LoVo (cell line): ENCODE data around the gene TRAF7.

Experiments used
- DNase-seq: peaks from one replicate; pipeline ENCODE4 v3.0.0-alpha.2; 2016; ENCODE audit warnings: low spot score

The TRAF7 gene

DNA sequence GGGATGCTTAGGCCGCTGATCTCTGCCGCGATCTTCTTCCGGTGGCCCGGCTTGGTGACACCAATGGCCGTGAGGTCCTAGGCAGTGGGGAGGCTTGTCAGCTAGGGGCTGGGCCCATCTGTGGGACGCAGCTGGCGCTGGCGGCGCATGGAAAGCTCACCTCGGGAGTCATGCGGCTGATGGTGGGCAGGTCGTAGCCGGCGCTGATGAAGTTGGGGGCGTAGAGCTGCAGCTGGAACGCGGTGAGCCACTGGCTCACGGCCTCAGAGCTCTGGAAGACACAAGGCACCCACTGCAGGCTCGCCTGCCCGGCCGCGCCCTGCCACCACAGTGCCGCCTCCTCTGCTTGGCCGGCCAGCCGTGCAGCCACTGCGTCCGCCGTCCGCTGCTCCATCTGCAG is 28.1 kb downstream of the TRAF7 start:
- no peak for DNase-seq

DNA sequence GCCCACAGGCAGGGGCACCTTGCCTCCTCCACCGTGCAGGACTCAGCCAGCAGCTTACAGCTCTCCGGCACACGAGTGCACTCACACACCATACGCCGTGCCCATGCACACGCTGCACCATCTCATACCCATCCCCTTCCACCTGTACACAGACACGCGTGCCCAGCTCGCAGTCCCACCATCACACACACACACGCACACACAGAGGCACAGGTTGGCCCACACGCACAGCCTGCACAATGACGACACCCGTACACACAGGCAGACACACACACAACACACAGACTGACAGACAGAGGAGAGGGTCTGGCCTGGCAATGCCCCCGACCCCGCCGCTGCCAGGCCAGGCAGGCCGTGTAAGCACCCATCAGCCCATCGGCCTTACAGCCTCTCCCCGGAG is 28.8 kb downstream of the TRAF7 start:
- DNase-seq: no peak

DNA sequence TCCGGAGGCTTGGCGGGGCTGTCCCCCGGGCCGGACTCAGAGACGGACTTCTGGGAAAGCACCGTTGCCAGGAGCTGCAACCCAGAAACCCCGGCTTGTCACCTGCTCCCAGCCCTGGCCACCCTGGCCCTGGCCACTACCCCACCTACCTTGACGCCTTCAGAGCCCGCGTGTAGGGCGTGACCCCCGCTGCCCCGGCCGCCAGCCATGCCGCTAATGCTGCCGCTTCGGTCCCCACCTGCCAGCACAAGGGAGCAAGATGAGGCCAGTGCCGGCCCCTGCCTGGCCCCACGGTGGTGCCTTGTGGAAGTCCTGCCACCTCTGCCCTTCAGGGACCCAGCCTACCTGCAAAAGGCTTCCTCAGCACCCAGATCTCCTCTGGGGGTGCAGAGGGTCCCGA is 29.4 kb downstream of the TRAF7 start:
- DNase-seq: no peak

DNA sequence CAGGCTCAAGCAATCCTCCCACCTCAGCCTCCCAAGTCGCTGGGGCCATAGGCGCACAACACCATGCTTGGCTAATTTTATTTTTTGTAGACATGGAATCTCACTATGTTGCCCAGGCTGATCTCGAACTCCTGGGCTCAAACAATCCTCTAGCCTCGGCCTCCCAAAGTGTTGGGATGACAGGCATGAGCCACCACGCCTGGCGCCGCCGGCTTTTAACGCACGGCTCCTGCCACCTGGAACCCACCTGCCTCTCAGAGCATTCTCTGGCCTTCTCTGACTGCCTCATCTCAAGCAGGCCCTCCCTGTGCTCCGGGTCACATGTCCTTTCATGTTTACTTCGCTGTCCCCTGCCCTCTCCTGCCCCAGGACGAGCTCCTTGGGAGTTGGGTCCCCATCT is 30.5 kb downstream of the TRAF7 start:
- no peak for DNase-seq

DNA sequence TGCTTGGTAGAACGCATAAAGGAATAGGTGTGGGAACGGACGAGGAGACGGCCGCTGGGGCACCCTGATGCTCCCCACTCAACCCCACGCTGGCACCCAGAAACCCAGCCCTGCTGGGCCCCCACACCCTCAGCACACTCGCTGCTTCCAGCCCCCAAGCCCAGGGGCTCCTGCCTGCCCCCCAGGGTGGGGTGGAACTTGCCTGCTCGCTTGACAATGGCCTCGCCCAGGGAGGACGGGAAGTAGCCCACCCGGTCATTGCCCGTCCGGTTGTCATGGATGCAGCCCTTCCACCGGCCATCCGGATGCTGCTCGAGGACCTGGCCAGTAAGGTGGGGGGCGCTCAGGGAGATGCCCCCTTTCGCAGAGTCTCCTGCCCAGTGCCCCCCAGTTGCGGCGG is 30.9 kb downstream of the TRAF7 start:
- DNase-seq: no peak

DNA sequence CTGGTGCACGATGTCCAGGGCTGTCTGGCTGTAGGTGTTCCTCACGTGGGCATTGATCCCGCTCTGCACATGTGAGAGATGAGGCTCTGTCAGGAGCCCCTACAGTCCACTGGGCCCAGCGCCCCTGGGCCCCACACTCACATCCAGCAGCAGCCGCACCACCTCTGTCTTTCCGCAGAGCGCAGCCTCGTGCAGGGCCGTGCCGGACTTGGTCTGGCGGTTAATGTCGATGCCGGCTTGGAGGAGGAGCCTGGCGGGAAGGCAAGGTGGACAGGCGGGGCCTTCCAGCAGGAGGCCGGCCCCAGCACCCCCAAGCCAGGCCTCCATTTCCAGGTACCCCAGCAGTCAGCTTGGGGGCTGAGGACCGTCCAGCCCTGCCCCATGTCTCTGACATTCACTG is 31.6 kb downstream of the TRAF7 start:
- DNase-seq: no peak

DNA sequence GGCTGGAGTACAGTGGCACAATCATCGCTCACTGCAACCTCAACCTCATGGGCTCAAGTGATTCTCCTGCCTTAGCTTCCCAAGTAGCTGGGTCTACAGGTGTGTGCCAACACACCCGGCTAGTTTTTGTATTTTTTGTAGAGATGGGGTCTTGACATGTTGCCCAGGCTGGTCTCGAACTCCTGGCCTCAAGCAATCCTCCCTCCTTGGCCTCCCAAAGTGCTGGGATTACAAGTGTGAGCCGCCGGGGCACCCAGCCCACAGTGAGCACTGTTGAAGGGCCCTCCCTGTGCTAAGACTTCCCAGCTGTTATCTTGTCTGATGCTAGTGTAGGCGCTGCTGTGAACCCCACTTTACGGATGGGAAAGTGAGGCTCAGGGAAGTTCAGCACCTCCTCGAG is 32.8 kb downstream of the TRAF7 start:
- no peak for DNase-seq

DNA sequence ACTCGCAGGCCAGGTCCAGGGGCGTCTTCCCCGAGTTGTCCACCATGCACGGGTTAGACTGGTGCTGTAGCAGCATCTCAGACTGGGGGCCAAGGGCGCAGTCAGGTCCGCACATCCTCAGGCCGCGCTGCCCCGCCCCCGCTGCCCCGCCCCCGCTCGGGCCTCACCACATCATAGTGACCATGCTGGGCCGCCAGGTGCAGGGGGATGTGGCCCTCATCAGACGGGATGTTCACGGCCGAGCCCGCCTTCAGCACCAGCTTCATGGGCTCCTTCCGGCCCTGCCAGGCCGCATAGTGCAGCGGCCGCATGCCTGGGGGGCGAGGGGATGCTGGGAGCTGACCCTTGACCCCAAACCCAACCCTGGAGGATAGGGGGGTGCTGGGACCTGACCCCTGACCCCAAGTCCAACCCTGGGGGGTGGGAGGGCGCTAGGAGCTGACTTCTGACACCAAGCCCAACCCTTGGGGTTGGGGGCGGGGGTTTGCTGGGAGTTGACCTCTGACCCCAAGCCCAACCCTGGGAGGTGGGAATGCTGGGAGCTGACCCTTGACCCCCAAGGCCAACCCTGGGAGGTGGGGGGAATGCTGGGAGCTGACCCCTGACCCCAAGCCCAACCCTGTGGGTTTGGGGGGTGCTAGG is 33.8 kb downstream of the TRAF7 start:
- no peak for DNase-seq

DNA sequence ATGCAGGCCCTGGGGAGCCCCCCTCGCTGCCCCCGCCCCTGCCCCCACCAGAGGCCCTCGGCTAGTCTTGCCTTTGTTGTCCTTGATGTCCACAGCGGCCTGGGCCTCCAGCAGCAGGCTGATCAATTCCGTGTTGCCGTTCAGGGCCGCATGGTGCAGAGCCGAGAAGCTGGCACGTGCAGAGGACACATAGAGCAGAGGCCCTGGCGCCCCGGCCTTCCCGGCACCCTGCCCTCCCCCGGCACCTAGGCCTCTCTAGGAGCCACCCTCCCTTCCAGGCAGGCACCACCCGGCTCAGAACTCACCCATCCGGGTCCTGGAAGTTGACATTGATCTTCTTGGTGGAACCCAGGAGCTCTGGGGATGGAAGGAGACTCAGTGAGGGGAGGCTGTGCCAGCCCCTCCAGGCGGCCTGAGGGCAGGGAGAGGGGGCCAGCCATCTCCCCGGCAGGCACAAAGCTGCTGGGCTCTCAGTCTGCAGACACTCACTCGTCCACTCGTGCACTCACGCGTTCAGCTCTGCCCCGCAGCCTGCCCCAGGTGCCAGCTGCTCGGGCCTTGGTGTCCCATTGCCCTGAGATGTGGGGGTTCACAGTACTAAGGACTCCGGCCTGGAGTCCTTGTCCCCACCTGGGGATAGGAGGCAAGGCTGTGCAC is 34.5 kb downstream of the TRAF7 start:
- no peak for DNase-seq

DNA sequence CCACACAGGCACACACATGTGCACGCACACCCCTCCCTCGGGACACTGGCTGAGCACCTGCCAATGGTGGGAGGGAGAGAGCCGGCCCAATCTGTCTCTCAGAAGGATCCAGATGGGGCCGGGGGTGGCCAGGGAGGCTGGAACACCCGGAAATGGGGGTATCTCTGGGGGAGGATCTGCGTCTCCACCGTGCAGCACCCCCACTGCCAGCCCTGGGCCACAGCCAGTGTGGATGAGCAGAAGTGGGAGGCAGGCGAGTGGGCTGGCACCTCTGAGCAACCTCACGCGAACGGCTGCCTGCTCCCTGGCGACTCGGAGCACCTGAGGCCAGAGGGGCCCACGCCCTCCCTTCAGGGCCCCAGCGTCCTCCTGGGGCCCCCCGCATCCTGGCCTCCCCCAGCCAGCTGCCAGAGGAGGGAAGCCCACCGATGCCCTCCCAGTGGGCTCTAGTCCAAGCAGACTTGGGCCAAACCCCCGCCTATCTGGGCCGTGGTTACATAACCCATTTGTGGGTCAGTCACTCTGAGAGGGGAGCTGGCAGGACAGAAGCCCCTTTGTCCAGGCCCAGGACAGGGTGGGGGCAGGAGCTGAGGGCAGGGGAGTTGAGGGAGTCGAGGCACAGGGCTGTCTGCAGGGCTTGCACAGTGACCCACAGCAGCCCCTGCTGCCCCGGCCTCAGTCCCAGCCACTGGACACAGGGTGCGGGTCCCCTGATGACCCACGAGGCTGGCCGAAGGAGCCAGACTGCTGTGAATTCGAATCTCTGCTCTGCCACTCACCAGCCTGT is 35.3 kb downstream of the TRAF7 start:
- no peak for DNase-seq

DNA sequence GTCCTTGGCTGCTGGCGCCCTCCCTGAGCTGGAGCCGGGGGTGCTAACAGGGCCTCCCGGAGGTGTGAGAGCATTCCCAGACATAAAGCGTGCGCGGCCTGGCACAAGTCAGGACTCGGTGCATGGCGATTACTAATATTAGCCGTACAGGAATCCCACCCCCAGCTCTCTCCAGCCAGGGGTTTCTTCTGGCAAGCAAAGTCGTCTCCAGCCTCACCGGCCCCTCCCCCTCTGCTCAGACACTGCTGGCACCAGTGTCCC is 35.8 kb downstream of the TRAF7 start:
- no peak for DNase-seq

DNA sequence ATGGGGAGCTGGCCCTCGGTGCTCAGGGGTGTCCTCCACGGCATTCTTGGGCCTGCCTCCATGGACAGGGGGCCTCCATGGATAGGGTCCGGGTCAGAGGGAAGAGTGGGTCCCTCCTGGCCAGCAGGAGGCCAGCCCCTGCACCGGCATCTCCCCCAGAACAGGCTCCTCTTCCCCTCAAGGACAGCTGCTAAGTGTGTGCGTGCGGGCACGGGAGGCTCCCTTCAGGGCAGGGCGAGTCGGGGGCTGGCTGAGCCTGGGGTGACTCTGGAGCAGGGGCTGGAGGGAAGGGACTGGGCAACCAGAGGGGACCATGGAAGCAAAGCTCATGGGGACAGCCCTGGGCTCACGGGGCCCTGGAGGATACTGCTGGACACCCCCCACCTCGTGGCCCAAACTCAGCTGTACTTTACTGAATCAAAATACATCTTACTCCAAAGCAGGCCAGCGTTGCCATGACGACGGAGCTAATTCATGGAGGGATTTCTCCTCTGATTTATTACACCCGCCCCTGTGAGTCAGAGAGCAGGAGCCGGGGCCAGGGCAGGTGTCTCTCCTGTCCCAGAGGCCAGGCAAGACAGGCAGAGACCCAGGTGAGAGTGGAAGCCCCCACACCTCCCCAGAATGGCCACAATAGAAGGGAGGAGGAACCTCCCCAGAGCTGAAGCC is 38.7 kb downstream of the TRAF7 start:
- no peak for DNase-seq

DNA sequence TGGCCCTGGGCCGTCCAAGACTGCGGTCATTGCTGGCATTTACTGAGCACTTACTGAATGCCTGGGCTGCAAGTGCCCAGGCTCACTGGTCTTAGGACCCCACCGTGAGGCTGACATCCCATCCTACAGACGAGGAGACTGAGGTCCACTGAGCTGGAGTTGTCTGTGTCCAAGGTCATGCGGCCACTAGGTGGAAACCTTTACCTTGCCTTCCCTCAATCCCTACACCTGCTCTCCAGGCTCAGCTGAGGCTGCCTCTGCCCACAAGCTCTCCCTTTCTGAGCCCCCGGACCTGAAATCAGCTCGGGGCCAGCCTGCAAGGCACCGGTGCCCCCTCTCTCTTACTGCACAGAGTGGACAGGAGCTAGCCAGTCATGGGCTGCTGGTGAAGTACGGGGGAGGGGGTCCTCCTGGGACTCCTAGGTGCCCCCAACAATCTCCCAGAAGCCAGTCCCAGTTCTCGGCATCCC is 39.3 kb downstream of the TRAF7 start:
- DNase-seq: peak; percentile 62

DNA sequence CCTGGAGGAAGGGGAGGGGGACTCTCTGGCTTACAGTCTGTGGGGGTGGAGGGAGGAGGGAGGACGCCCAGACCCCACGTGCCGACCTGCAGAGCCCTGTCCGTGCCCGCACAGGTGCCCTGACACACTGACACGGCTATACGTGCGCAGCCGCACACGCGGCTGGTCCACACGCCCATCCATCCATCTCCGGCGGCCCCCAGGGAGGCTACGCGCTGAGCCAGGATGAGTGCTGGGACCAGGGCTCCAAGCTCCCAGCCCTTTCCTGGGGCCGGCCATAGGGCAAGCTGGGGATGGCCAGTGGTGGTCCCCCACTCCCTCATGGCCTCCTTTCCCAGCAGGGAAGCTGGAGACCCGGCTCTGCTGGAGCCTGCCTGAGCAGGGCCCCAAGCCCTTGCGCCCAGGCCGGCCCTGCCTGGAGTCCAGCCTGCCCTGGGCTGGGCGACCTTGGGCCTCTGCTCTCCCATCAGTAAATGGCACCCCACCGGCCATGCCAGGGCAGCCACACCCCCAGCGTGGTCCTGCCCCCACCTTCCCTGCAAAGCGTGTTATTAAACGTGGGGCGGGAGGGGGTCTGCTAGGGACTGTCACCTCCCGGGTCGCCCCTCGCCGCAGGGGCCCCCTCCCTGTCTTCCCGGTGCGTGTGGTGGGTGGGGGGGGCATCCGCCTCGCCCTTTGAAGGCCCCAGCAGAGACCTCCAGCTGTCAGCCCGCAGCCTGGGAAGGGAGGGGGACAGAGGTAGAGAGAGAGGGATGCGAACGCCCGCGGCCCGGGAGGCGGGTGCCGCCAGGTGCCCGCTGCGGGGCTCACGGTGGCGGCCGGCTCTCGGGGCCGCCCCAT is 40.0 kb downstream of the TRAF7 start:
- no peak for DNase-seq

DNA sequence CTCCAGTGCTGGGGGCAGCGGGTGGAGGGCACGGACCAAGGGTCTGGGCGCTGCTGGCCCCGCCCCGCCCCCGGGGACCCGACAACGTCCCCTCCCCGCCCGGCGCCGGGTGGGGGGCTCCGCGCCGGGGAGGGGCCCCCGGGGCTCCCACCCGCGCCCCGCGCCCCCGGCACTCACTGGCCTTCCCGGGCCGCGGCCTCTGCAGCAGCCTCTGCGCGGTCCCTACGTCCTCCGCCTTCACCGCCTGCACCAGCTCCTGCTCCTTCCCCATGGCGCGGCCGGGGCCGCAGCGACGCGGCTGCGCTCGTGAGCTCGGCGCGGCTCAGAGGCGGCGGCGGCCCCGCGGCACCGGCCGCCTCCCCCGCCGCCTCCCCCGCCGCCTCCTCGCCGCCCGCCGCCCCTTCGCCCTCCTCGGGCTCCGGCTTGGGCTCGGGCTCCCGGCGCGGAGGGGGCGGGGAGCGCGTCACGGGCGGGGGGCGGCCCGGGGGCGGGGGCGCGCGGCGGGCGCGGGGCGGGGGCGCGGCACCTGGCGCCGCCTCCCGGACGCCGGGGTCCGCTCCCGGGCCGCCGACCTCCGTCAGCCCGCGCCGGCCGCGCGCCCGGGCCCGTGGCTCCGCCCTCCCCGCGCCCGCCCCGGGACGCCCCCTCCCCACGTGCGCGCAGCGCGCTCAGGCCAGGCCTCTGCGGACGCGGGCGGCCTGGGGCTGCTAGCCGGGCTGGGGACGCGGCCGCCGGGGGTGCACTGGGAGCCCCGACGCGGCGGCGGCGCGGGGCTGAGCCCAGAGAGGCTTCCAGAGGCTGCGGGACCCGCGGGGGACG is 40.8 kb downstream of the TRAF7 start, which contains the start of gene CASKIN1:
TSS of gene CASKIN1 (minus strand) at position 444 of the 819 bp plus-strand sequence. CDS start at position 271, 173 bp downstream.
- DNase-seq: no peak

DNA sequence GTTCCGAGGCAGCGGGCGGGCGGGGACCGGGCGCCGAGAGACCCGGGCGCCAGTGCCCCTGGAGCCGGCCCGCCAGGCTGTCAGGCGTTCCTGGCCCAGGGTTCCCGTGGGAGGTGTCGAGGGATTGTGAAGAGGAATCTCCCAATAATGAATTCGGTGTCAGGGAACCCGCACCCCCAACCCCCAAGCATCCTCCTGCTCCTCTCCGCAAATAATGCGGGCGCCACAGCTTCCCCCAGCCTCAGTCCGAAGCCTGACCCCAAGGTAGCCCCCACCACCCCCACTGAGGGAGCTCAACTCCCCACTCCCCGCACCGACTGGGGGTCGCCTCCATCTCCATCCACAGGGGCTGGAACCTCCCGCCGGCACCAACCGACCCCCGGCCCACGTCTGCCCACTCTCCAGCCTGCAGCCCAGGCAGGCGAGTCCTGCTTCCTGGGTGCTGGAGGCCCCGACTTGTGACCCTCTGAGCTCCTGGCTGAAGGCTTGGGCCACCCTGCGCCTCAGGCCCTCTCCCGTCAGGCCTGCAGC is 41.5 kb downstream of the TRAF7 start:
- DNase-seq: no peak

DNA sequence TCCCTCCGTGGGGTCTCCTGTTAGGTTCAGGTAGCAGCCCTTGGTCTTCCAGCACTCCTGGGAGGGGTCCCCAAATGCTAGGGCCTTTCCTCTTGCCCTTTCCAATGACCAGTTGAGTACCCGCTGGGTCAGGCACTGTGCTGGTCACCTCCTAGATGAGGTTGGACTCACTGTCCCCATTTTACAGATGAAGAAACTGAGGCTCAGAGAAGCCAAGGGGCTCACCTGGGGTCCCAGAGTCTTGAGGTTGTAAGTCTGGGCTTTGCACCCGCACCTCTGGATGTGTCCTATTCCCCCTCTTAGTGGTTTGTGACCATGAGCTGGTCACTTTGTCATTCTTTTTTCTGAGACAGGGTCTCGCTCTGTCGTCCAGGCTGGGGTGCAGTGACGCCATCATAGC is 42.2 kb downstream of the TRAF7 start:
- DNase-seq: no peak

DNA sequence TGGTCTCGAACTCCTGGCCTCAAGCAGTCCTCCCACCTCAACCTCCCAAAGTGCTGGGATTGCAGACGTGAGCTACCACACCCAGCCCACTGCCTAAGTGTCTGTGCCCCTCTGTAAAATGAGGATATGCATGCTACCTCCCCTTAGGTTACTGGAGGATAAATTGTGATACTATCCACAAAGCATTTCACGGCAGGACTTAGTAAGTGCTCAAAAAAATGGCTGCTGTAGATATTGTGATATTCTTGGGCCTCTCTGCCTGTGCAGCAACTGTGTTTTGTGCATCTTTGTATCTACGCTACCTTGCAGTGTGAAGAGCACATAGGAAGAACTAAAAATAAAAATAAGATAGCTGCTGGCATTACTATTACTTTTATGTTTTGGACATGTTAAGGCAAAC is 42.7 kb downstream of the TRAF7 start:
- DNase-seq: no peak

DNA sequence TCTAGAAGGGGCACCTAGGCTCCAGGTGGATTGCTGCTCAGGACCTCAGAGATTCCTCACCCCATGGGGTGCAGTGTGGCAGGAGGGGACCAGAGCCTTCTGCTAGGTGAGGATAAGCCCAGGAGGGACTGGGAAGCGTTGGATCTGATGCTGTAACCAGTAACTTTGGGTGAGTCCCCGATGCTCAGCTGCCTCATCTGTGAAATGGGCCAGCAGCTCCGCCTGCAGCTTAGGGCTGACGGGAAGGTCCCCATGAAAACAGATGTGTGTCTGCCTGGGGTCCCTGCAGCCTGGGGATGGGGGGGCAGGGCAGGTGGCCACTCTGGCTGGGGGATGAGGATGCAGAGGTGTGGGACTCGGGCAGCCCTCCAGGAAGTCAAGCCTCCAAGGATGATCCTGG is 43.5 kb downstream of the TRAF7 start:
- DNase-seq: no peak

DNA sequence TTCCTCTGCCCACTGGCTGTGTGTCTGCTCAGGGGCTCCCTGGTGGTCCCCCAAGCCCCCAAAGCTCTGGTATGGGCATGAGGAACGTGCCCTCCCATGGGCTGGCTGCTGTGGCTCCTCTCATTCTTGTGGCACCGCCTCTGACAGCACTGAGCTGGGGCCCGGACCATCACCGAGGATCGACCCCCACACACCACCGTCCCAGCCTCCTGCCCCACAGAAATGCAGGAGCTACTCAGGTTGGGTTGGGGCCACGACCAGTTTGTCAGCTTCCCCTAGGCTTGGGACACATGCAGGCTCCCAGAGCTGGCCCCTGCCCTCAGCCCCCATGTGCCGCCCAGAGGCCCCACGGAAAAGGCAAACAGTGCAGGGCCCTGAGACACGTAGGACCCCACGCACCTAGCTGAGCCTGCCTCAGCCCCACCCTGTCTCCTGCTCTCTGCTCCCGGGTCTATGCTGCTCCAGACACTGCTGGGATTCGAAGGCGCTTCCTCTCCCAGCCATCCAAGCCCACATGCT is 44.1 kb downstream of the TRAF7 start:
- no peak for DNase-seq

DNA sequence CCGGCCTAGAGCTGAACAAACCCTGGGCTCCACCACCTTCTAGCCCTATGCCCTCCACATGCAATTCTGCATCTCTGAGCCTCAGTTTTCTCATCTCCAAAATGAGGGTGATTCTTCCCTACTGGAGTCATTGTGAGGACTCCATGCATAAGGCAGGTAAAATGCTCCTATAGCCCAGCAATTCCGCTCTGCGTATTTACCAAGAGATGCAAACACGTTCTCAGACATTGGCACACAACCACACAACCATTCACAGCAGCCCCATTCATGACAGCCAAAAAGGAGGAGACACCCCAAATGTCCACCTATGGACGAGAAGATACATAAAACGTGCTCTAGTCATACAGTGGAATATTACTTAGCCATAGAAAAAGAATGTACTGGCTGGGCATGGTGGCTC is 44.7 kb downstream of the TRAF7 start:
- no peak for DNase-seq
